Effector memory CD4-positive, alpha-beta T cell (primary cell): ENCODE results near the gene TRABD2B.

Experiments used
- DNase-seq, 3 donors: peaks; one replicate each; pipeline ENCODE4 v3.0.0-alpha.2; 2020
- H3K27ac ChIP-seq: 2 replicates; pipeline ENCODE4 v1.7.0; 2013; ENCODE audit warnings: mild to moderate bottlenecking, low read length, moderate library complexity; ENCODE audit not compliant: insufficient read depth, poor library complexity, severe bottlenecking
- H3K27me3 ChIP-seq: replicated peaks from 2 replicates; pipeline ENCODE4 v1.7.0; 2013; ENCODE audit warnings: mild to moderate bottlenecking, low read length; ENCODE audit not compliant: insufficient read depth, control insufficient read depth, poor library complexity, severe bottlenecking
- H3K36me3 ChIP-seq: 2 replicates; pipeline ENCODE4 v1.7.0; 2013; ENCODE audit warnings: mild to moderate bottlenecking, low read length, moderate library complexity; ENCODE audit not compliant: control insufficient read depth, insufficient read depth
- H3K4me1 ChIP-seq: 2 replicates; pipeline ENCODE4 v1.7.0; 2013; ENCODE audit warnings: low read length, mild to moderate bottlenecking; ENCODE audit not compliant: control insufficient read depth, insufficient read depth, poor library complexity, severe bottlenecking
- H3K4me3 ChIP-seq: 2 replicates; pipeline ENCODE4 v1.7.0; 2013; ENCODE audit warnings: low read length, low read depth, mild to moderate bottlenecking; ENCODE audit not compliant: insufficient read depth, poor library complexity, severe bottlenecking
- H3K9me3 ChIP-seq: 2 replicates; pipeline ENCODE4 v1.7.0; 2013; ENCODE audit warnings: mild to moderate bottlenecking, low read length, moderate library complexity; ENCODE audit not compliant: control insufficient read depth

The TRABD2B gene

GRCh38 chr1:47835409-47835808, 161.8 kb downstream of the TRABD2B start:
- no peaks in the 10 kb centered on the region for H3K4me1 ChIP-seq
- DNase-seq = no peak
- no peaks in the 10 kb centered on the region for H3K27me3 ChIP-seq
- no peaks in the 10 kb centered on the region for H3K36me3 ChIP-seq
- no peaks in the 10 kb centered on the region for H3K9me3 ChIP-seq
- no peak overlapping the region for H3K27ac ChIP-seq
- H3K4me3 ChIP-seq = no peak overlapping the region

- H3K4me1 ChIP-seq = no peaks in the 10 kb centered on the region
- no peak for DNase-seq
- H3K27ac ChIP-seq = no peak overlapping the region
- no peaks in the 10 kb centered on the region for H3K27me3 ChIP-seq
- H3K36me3 ChIP-seq = no peaks in the 10 kb centered on the region
- no peak overlapping the region for H3K4me3 ChIP-seq
- no peaks in the 10 kb centered on the region for H3K9me3 ChIP-seq
These were observed 162.9 kb downstream of the TRABD2B start for GRCh38 chr1:47834326-47834725.

GRCh38 chr1:47830641-47831333, 166.4 kb downstream of the TRABD2B start:
- no peak overlapping the region for H3K4me3 ChIP-seq
- H3K27me3 ChIP-seq = no peaks in the 10 kb centered on the region
- no peaks in the 10 kb centered on the region for H3K9me3 ChIP-seq
- no peak for DNase-seq
- no peak overlapping the region for H3K27ac ChIP-seq
- H3K4me1 ChIP-seq = no peaks in the 10 kb centered on the region
- no peaks in the 10 kb centered on the region for H3K36me3 ChIP-seq

GRCh38 chr1:47830021-47830420, 167.2 kb downstream of the TRABD2B start:
- H3K36me3 ChIP-seq = no peaks in the 10 kb centered on the region
- no peaks in the 10 kb centered on the region for H3K4me1 ChIP-seq
- no peak overlapping the region for H3K4me3 ChIP-seq
- no peaks in the 10 kb centered on the region for H3K9me3 ChIP-seq
- no peak overlapping the region for H3K27ac ChIP-seq
- H3K27me3 ChIP-seq = no peaks in the 10 kb centered on the region
- no peak for DNase-seq

DNA sequence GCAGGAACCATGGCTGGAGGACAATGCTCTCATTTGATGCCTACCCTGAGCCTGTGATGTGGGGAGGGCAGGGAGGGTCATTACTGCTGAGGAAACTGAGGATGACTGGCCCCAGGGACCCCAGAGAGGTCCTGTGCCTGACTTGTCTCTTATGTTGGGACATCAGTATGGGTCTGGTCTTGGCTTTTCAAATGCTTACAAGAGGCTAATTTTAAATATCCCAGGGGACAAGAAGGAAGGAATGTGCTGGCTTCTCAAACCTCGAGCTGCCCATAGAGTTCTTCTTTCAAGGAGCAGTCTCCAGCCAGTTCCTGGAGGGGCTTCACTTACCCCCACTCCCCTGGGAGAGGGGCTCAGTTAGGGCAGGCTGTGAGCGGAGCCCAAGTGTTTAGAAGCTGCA, 168.2 kb downstream of the TRABD2B start:
- no peak for DNase-seq
- Histone ChIP-seq H3K36me3 (no peaks in the 10 kb centered on the region), H3K27me3 (no peaks in the 10 kb centered on the region), H3K27ac (no peak overlapping the region), H3K9me3 (no peaks in the 10 kb centered on the region), H3K4me1 (no peaks in the 10 kb centered on the region), H3K4me3 (no peak overlapping the region)

- DNase-seq = no peak
- H3K4me1 ChIP-seq = no peaks in the 10 kb centered on the region
- H3K27me3 ChIP-seq = no peaks in the 10 kb centered on the region
- H3K9me3 ChIP-seq = no peaks in the 10 kb centered on the region
- no peaks in the 10 kb centered on the region for H3K36me3 ChIP-seq
- H3K4me3 ChIP-seq = no peak overlapping the region
- H3K27ac ChIP-seq = no peak overlapping the region
These were observed 170.1 kb downstream of the TRABD2B start for GRCh38 chr1:47827109-47827508.

GRCh38 chr1:47824716-47825115, 172.5 kb downstream of the TRABD2B start:
- no peak overlapping the region for H3K27ac ChIP-seq
- no peaks in the 10 kb centered on the region for H3K27me3 ChIP-seq
- DNase-seq = no peak
- no peaks in the 10 kb centered on the region for H3K9me3 ChIP-seq
- no peaks in the 10 kb centered on the region for H3K4me1 ChIP-seq
- H3K4me3 ChIP-seq = no peak overlapping the region
- no peaks in the 10 kb centered on the region for H3K36me3 ChIP-seq

GRCh38 chr1:47824297-47824696, 172.9 kb downstream of the TRABD2B start:
- DNase-seq = no peak
- Histone ChIP-seq H3K4me3 (no peak overlapping the region), H3K36me3 (no peaks in the 10 kb centered on the region), H3K27me3 (no peaks in the 10 kb centered on the region), H3K27ac (no peak overlapping the region), H3K9me3 (no peaks in the 10 kb centered on the region), H3K4me1 (no peaks in the 10 kb centered on the region)

DNA sequence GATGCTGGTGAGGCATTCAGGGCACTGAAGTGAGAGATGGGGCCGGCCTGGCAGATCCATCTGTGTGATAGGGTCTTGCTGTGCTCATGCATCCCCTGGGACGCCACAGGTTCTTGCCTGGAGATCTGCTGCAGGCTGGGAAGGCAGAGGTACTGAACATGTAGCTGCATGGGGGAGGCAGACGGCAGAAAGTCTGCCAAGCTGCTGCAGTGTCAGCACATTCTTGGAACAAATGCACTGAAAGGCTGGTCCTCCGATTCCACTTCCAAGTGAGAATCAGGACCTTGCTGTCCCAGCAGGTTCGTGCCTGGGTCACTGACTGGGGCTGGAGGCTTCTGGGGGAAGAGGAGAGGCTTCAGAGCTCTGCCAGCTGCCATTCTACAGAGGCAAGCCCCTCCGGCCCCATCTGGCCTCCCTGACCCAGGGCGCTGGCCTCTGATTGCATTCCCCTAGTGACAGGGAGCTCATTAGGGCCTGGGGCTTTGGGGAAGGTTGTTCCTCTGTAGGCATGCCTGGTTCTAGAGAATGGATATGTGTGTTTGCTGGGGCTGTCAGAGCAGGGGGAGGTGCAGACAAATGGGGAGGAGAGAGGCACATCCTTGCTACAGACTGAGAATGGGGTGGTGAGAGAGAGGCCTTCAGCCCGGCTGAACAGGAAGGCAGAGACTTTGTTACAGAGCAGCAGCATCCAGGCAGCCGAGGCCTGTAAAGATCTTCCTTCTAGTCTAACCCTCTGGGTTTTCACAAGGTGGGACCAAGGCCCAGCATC, 174.0 kb downstream of the TRABD2B start:
- H3K27ac ChIP-seq = no peak overlapping the region

DNA sequence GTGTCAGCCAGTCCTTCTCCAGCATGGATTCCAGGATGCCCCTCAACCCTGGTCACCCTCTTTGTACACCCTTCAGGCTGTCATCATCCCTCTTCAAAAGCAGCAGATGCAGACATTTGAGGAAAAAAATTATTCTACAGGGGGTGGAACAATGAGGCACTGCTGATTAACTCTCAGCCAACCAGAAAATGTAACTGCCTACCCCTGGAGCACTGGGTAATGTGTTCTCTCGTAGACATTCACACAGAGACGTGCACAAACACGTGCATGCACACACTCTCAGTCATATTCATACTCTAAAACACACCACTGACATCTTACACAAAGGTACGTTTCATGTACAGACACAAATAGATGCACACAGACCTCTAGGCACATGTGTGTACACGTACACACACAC, 175.4 kb downstream of the TRABD2B start:
- Histone ChIP-seq H3K36me3 (no peaks in the 10 kb centered on the region), H3K4me3 (no peak overlapping the region), H3K9me3 (no peaks in the 10 kb centered on the region), H3K4me1 (no peaks in the 10 kb centered on the region), H3K27me3 (no peaks in the 10 kb centered on the region), H3K27ac (no peak overlapping the region)
- no peak for DNase-seq

More for the DNA sequence above, 174.0 kb downstream of the TRABD2B start:
- no peak overlapping the region for H3K4me3 ChIP-seq
- H3K27me3 ChIP-seq = no peaks in the 10 kb centered on the region
- no peaks in the 10 kb centered on the region for H3K4me1 ChIP-seq
- no peaks in the 10 kb centered on the region for H3K36me3 ChIP-seq
- H3K9me3 ChIP-seq = no peaks in the 10 kb centered on the region
- no peak for DNase-seq
